Measurements from ENCODE around the gene DEFB108B. TPM values are rescaled to one million over a fixed set of nuclear protein-coding genes. Genes with fewer than 3 reads are reported as not detected.
"Not testable (repeated sequence)": the region's sequence is repeated elsewhere in the genome, so short reads cannot be mapped to it uniquely, and the experiment has no call there.

The DEFB108B gene
- polyA plus RNA-seq, 6 donors from 2014 or later: not detected

GRCh38 chr11:71853895-71854294 is 20.9 kb downstream of the DEFB108B start:
- not testable (repeated sequence) for H3K27me3 Mint-ChIP-seq; H3K4me3 Mint-ChIP-seq; H3K4me1 Mint-ChIP-seq; ATAC-seq (ENCODE audit: low read depth in 2 of 2); DNase-seq; H3K27ac Mint-ChIP-seq
- Mint-ChIP-seq H3K9me3 (peaks cover 0 to 19% (median 7%) of the 10 kb centered on the region in 7 donors), H3K36me3 (peaks cover 0 to 15% of the 10 kb centered on the region in 2 donors)

- not testable (repeated sequence) for H3K36me3 Mint-ChIP-seq, H3K4me1 Mint-ChIP-seq, H3K27me3 Mint-ChIP-seq, DNase-seq, H3K9me3 Mint-ChIP-seq
- Mint-ChIP-seq H3K27ac (peak overlapping the region in 1 of 6 donors; percentile 31), H3K4me3 (peak overlapping the region in 1 of 8 donors; percentile 13)
- ATAC-seq (ENCODE audit: low read depth in 2 of 2): peak in 1 of 2 donors; percentile 30
These were observed 22.9 kb downstream of the DEFB108B start for GRCh38 chr11:71855880-71856279.

- H3K4me3 Mint-ChIP-seq; DNase-seq; H3K27ac Mint-ChIP-seq; ATAC-seq (ENCODE audit: low read depth in 2 of 2); H3K9me3 Mint-ChIP-seq; H3K27me3 Mint-ChIP-seq; H3K4me1 Mint-ChIP-seq; H3K36me3 Mint-ChIP-seq: not testable (repeated sequence)
These were observed 27.8 kb downstream of the DEFB108B start for GRCh38 chr11:71860835-71861234.

- ATAC-seq (ENCODE audit: low read depth in 2 of 2) (peak; percentile 67 to 83), DNase-seq (peak; percentile 26)
- H3K4me1 Mint-ChIP-seq, H3K9me3 Mint-ChIP-seq, H3K27me3 Mint-ChIP-seq, H3K4me3 Mint-ChIP-seq, H3K36me3 Mint-ChIP-seq: not testable (repeated sequence)
- peak overlapping the region in 1 of 6 donors; percentile 63 for H3K27ac Mint-ChIP-seq
These were observed 31.1 kb downstream of the DEFB108B start for GRCh38 chr11:71863978-71864627.

GRCh38 chr11:71867209-71867608 is 34.2 kb downstream of the DEFB108B start:
- not testable (repeated sequence) for H3K36me3 Mint-ChIP-seq; H3K9me3 Mint-ChIP-seq; H3K27me3 Mint-ChIP-seq; H3K4me3 Mint-ChIP-seq; ATAC-seq (ENCODE audit: low read depth in 2 of 2); H3K27ac Mint-ChIP-seq; DNase-seq
- peaks cover 16 to 24% (median 20%) of the 10 kb centered on the region in 3 donors for H3K4me1 Mint-ChIP-seq

GRCh38 chr11:71869931-71870330 is 36.9 kb downstream of the DEFB108B start:
- ATAC-seq (ENCODE audit: low read depth in 2 of 2) (peak; percentile 86 to 88), DNase-seq (peak; percentile 10)
- Mint-ChIP-seq H3K4me1 (peaks cover 16 to 24% (median 16%) of the 10 kb centered on the region in 3 donors), H3K27ac (peak overlapping the region; percentile 91 to 98 (median 92)), H3K4me3 (peak overlapping the region in 7 of 8 donors; percentile 23 to 85 (median 68))
- not testable (repeated sequence) for H3K9me3 Mint-ChIP-seq, H3K27me3 Mint-ChIP-seq, H3K36me3 Mint-ChIP-seq

- not testable (repeated sequence) for H3K27me3 Mint-ChIP-seq, H3K36me3 Mint-ChIP-seq, H3K9me3 Mint-ChIP-seq
- H3K4me1 Mint-ChIP-seq: peaks cover 16 to 24% (median 16%) of the 10 kb centered on the region in 3 donors
- H3K4me3 Mint-ChIP-seq: peak overlapping the region in 7 of 8 donors; percentile 19 to 85 (median 68)
- H3K27ac Mint-ChIP-seq: peak overlapping the region; percentile 91 to 98 (median 92)
- peak; percentile 27 for DNase-seq
- peak; percentile 74 to 81 for ATAC-seq (ENCODE audit: low read depth in 2 of 2)
These were observed 37.7 kb downstream of the DEFB108B start for GRCh38 chr11:71870661-71871060.

GRCh38 chr11:71876262-71876661 is 43.3 kb downstream of the DEFB108B start:
- H3K36me3 Mint-ChIP-seq: peaks cover 9 to 24% of the 10 kb centered on the region in 2 donors
- H3K4me3 Mint-ChIP-seq; H3K9me3 Mint-ChIP-seq; DNase-seq; H3K4me1 Mint-ChIP-seq; H3K27me3 Mint-ChIP-seq; ATAC-seq (ENCODE audit: low read depth in 2 of 2); H3K27ac Mint-ChIP-seq: not testable (repeated sequence)

GRCh38 chr11:71878059-71878458 is 45.1 kb downstream of the DEFB108B start, which contains the start of gene DEFB131B:
Gene DEFB131B, plus strand, starts transcription at chr11:71878453. Its CDS starts 0 bp downstream, at chr11:71878453.
- not testable (repeated sequence) for H3K4me3 Mint-ChIP-seq; H3K9me3 Mint-ChIP-seq; H3K27ac Mint-ChIP-seq; ATAC-seq (ENCODE audit: low read depth in 2 of 2); DNase-seq; H3K4me1 Mint-ChIP-seq; H3K27me3 Mint-ChIP-seq
- H3K36me3 Mint-ChIP-seq: peaks cover 9 to 25% of the 10 kb centered on the region in 2 donors

GRCh38 chr11:71885806-71886205 is 52.8 kb downstream of the DEFB108B start:
- not testable (repeated sequence) for H3K9me3 Mint-ChIP-seq; H3K27me3 Mint-ChIP-seq; H3K4me3 Mint-ChIP-seq; H3K27ac Mint-ChIP-seq; DNase-seq; ATAC-seq (ENCODE audit: low read depth in 2 of 2); H3K4me1 Mint-ChIP-seq; H3K36me3 Mint-ChIP-seq

Other genes starting within 250 kb of the DEFB108B start
- gene DEFB131B, start 45.3 kb downstream of the DEFB108B start, polyA plus RNA-seq (ENCODE audit: low read depth in 6 of 6): not detected
- 1 to 10 TPM; 4.5 to 8.4 (median 6.0) TPM for gene XNDC1N, start 95.4 kb downstream of the DEFB108B start, polyA plus RNA-seq (ENCODE audit: low read depth in 6 of 6)
- 10 to 100 TPM in 2 of 6 donors, 1 to 10 TPM in 4; 6.5 to 11.3 (median 9.2) TPM for gene RNF121, start 95.8 kb downstream of the DEFB108B start, polyA plus RNA-seq (ENCODE audit: low read depth in 6 of 6)
- 10 to 100 TPM in 1 of 6 donors, 1 to 10 TPM in 5; 2.1 to 10.4 (median 5.7) TPM for gene IL18BP, start 165.7 kb downstream of the DEFB108B start, polyA plus RNA-seq (ENCODE audit: low read depth in 6 of 6)
- 100 to 1,000 TPM in 1 of 6 donors, 10 to 100 TPM in 4, 1 to 10 TPM in 1; 5.4 to 102 (median 20.4) TPM for gene NUMA1, start 247.3 kb downstream of the DEFB108B start, polyA plus RNA-seq (ENCODE audit: low read depth in 6 of 6)
- gene LRRC51, start 247.7 kb downstream of the DEFB108B start, polyA plus RNA-seq (ENCODE audit: low read depth in 6 of 6): 1 to 10 TPM; 1.6 to 6.2 (median 3.2) TPM